GM23248 (cell line): ENCODE results near the gene ENG. TPM values are rescaled to one million over a fixed set of nuclear protein-coding genes. Genes with fewer than 3 reads are reported as not detected.

Experiments used
- DNase-seq: peaks from one replicate; pipeline ENCODE4 v3.0.0-alpha.2; 2015
- H2AFZ ChIP-seq: fragments of 200-600 bp; sonication (generic); 2 replicates; pipeline ENCODE4 v1.6.1; 2016; ENCODE audit warnings: antibody characterized with exemption
- H3F3A ChIP-seq: fragments of 200-600 bp; sonication (generic); 2 replicates; pipeline ENCODE4 v1.6.1; 2016; ENCODE audit warnings: mild to moderate bottlenecking, antibody characterized with exemption, mixed run types; ENCODE audit not compliant: insufficient read depth
- H3K27ac ChIP-seq: fragments of 200-600 bp; sonication (generic); 2 replicates; pipeline ENCODE4 v1.5.1; 2016; ENCODE audit warnings: mild to moderate bottlenecking
- H3K27me3 ChIP-seq: fragments of 200-600 bp; sonication (generic); replicated peaks from 2 replicates; pipeline ENCODE4 v1.6.1; 2016; ENCODE audit warnings: mild to moderate bottlenecking; ENCODE audit not compliant: insufficient read depth
- H3K36me3 ChIP-seq: fragments of 200-600 bp; sonication (generic); 2 replicates; pipeline ENCODE4 v1.6.1; 2016; ENCODE audit warnings: low read depth, mild to moderate bottlenecking
- H3K4me1 ChIP-seq: fragments of 200-600 bp; sonication (generic); 2 replicates; pipeline ENCODE4 v1.6.1; 2016; ENCODE audit warnings: mild to moderate bottlenecking; ENCODE audit not compliant: insufficient read depth
- H3K4me2 ChIP-seq: fragments of 200-600 bp; sonication (generic); one replicate; pipeline ENCODE4 v1.6.1; 2016; ENCODE audit warnings: mild to moderate bottlenecking; ENCODE audit not compliant: unreplicated experiment
- H3K4me3 ChIP-seq: fragments of 200-600 bp; sonication (generic); 2 replicates; pipeline ENCODE4 v1.5.1; 2016; ENCODE audit warnings: mild to moderate bottlenecking
- H3K79me2 ChIP-seq: fragments of 200-600 bp; sonication (generic); 2 replicates; pipeline ENCODE4 v1.6.1; 2016; ENCODE audit warnings: mild to moderate bottlenecking; ENCODE audit not compliant: insufficient read depth
- H3K9ac ChIP-seq: fragments of 200-600 bp; sonication (generic); 2 replicates; pipeline ENCODE4 v1.6.1; 2016; ENCODE audit warnings: mild to moderate bottlenecking
- H3K9me2 ChIP-seq: fragments of 200-600 bp; sonication (generic); 2 replicates; pipeline ENCODE4 v1.6.1; 2016; ENCODE audit warnings: mixed run types, mild to moderate bottlenecking, moderate library complexity; ENCODE audit not compliant: insufficient read depth
- H3K9me3 ChIP-seq: fragments of 200-600 bp; sonication (generic); one replicate; pipeline ENCODE4 v1.6.1; 2017; ENCODE audit warnings: low read depth
- H4K20me1 ChIP-seq: fragments of 200-600 bp; sonication (generic); 2 replicates; pipeline ENCODE4 v1.6.0; 2016; ENCODE audit not compliant: insufficient read depth
- EZH2 ChIP-seq: fragments of 200-600 bp; sonication (generic); IDR thresholded peaks from 2 replicates; pipeline ENCODE4 v1.6.1; 2018; ENCODE audit warnings: antibody characterized with exemption, mild to moderate bottlenecking; ENCODE audit not compliant: insufficient read depth, poor library complexity, severe bottlenecking
- EZH2phosphoT487 ChIP-seq: fragments of 200-600 bp; sonication (generic); IDR thresholded peaks from 2 replicates; pipeline ENCODE4 v1.6.1; 2018; ENCODE audit warnings: antibody characterized with exemption, moderate library complexity, mild to moderate bottlenecking, low read depth; ENCODE audit not compliant: insufficient read depth
- WGBS, 2 experiments: methylation state at CpG; one replicate each; pipeline ENCODE4 v1.1.6; 2015 to 2017; ENCODE audit warnings: low lambda C conversion rate in 2 of 2, low coverage in 1 of 2; ENCODE audit errors: missing lambda C conversion rate in 2 of 2; 5-methylcytosine and 5-hydroxymethylcytosine counted together
- in situ Hi-C: fragments of 300-500 bp; cut with MboI; formaldehyde crosslinking; loops from 2 replicates; pipeline ENCODE4 v1.15.0; 2020
- polyA plus RNA-seq: library from polyadenylated mRNA; unstranded; fragments of >200 nt; fragmentation: Nextera tagmentation; extraction: Ambion mirVana; gene quantifications from 2 replicates; pipeline ENCODE4 v1.2.1, GENCODE V29; 2016
- total RNA-seq: library from RNA; depleted of rRNA; stranded (reverse); fragments of >200 nt; shearing (Covaris generic); gene quantifications from 2 replicates; pipeline ENCODE4 v1.2.3, GENCODE V29; 2014

Gene ENG
- total and polyA plus RNA-seq, 2 experiments from 2014 or later: 54.5 to 226 TPM

GRCh38 chr9:127793093-127793708 is 61.3 kb downstream of the ENG start:
- no peak overlapping the region for H3K4me3 ChIP-seq

DNA sequence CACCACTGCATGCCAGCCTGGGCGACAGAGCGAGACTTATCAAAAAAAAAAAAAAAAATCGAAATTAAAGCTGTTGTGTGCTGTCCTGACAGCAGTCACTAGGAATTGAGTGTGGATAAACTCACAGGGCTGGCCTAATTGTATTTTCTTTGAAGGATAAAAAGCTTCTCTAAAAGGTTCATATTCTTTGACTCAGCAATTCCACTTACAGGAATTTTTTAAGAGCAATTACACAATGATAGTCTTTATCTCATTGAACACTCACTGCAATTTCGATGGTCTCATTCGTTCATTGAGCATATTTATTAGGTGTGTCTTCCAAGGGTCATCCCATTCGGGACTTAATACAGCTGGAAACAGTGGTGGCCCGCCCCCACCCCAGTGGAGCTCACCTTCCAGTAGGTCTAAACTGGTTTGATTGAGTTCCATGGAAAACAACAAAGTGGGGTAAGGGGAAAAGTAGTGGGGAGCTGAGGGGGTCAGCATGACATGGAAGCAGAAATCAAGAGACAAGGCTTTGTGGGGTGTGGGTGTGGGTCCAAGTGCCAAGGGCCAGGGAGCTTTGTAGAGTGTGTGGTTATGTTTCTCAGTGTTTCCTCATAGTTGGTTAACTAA is 61.9 kb downstream of the ENG start:
- no peak overlapping the region for H3K4me2 ChIP-seq
- H3K36me3 ChIP-seq: peaks cover 48% of the 10 kb centered on the region

More at GRCh38 chr9:127793093-127793708, 61.3 kb downstream of the ENG start:
- peaks cover 45% of the 10 kb centered on the region for H3K79me2 ChIP-seq
- no peaks in the 10 kb centered on the region for H3K9me2 ChIP-seq
- in situ Hi-C loops: no loop called here
- H4K20me1 ChIP-seq: no peaks in the 10 kb centered on the region
- H3K4me2 ChIP-seq: no peak overlapping the region
- no peak overlapping the region for H2AFZ ChIP-seq
- 76 to 80% methylated on average over 8 of the region's 8 CpGs for WGBS, 2 experiments
- peaks cover 13% of the 10 kb centered on the region for H3F3A ChIP-seq
- no peak overlapping the region for H3K9ac ChIP-seq
- TF ChIP-seq EZH2: no peak
- TF ChIP-seq EZH2phosphoT487: no peak
- no peaks in the 10 kb centered on the region for H3K27me3 ChIP-seq
- DNase-seq: no peak
- peaks cover 41% of the 10 kb centered on the region for H3K36me3 ChIP-seq
- no peaks in the 10 kb centered on the region for H3K4me1 ChIP-seq
- H3K27ac ChIP-seq: no peak overlapping the region
- no peaks in the 10 kb centered on the region for H3K9me3 ChIP-seq

DNA sequence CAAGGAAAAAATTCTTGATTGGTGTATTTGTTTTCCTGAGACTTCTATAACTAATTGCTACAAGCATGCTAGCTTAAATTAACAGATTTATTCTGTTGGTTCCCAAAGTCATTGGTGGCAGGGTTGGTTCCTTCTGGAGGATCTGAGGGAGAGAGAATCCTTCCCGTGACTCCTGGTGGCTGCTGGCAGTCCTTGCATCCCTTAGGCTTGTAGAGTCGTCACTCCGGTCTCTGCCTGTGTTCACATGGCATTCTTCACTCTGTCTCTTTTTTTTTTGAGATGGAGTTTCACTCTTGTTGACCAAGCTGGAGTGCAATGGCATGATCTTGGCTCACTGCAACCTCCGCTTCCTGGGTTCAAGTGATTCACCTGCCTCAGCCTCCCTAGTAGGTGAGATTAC is 63.4 kb downstream of the ENG start:
- peaks cover 52% of the 10 kb centered on the region for H3K36me3 ChIP-seq
- WGBS, 2 experiments: 70 to 72% methylated on average over 4 of the region's 4 CpGs

More for the DNA sequence above, 61.9 kb downstream of the ENG start:
- WGBS, 2 experiments: 58 to 65% methylated on average over 7 of the region's 7 CpGs
- in situ Hi-C loops: no loop called here
- no peak for TF ChIP-seq EZH2phosphoT487
- TF ChIP-seq EZH2: no peak
- no peaks in the 10 kb centered on the region for H3K9me2 ChIP-seq
- no peaks in the 10 kb centered on the region for H3K27me3 ChIP-seq
- peaks cover under 1% of the 10 kb centered on the region; the same call in 1 of the 2 replicates for H4K20me1 ChIP-seq
- no peaks in the 10 kb centered on the region; the same call in 1 of the 2 replicates for H3K4me1 ChIP-seq
- no peak overlapping the region for H2AFZ ChIP-seq
- H3K27ac ChIP-seq: no peak overlapping the region
- no peaks in the 10 kb centered on the region for H3K9me3 ChIP-seq
- no peak for DNase-seq
- H3K79me2 ChIP-seq: peaks cover 52% of the 10 kb centered on the region
- H3F3A ChIP-seq: peaks cover 15% of the 10 kb centered on the region
- H3K4me3 ChIP-seq: no peak overlapping the region
- no peak overlapping the region for H3K9ac ChIP-seq

DNA sequence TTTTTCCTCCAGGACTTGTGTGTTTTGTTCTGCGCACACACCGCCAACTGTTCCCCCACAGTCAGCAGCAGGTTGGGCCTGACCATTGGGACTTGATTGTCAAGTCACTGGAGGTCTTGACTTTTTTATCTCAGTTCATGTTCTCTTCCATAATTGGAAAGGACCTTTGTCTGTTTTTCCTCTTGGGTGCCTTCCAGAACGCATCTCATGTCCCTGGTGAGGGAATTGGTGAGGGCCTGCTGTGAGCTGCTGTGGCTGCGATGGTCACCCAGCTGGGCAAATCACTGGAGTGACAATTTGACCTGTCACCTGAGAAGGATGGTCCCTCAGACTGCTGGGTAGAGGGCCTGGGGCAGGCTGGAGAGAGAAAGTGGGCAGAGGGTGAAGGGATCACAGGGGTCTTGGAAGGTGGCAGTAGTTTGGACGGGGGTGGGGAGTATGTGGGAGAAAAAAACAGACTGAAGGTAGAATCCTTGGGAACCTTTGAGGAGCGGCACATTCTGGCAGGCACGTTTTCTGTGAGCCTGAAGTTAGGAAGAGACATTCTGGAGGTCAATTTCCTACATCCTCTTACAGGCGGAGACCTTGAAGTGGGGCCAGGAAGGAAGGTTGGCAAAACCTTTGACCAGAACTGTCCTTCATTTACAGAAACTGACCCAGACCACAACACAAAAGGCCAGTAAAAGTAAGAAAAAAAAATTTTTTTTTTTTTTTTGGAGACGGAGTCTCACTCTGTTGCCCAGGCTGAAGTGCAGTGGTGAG is 64.2 kb downstream of the ENG start:
- peaks cover 7% of the 10 kb centered on the region; the same call in 1 of the 2 replicates for H4K20me1 ChIP-seq

More for the DNA sequence above, 63.4 kb downstream of the ENG start:
- in situ Hi-C loops: no loop called here
- Histone ChIP-seq H3K27ac (no peak overlapping the region), H3K9me2 (no peaks in the 10 kb centered on the region), H3F3A (peaks cover 25% of the 10 kb centered on the region), H4K20me1 (peaks cover 7% of the 10 kb centered on the region; the same call in 1 of the 2 replicates), H3K4me3 (no peak overlapping the region), H3K79me2 (peaks cover 66% of the 10 kb centered on the region), H3K4me2 (no peak overlapping the region), H3K4me1 (peaks cover 6% of the 10 kb centered on the region; the same call in 1 of the 2 replicates), H3K9me3 (no peaks in the 10 kb centered on the region), H3K9ac (no peak overlapping the region), H2AFZ (no peak overlapping the region), H3K27me3 (no peaks in the 10 kb centered on the region)
- no peak for DNase-seq
- TF ChIP-seq EZH2phosphoT487 (no peak), EZH2 (no peak)

More for the DNA sequence above, 64.2 kb downstream of the ENG start:
- H3K27ac ChIP-seq: no peak overlapping the region
- H3K9ac ChIP-seq: no peak overlapping the region
- peaks cover 68% of the 10 kb centered on the region for H3K79me2 ChIP-seq
- H3K4me2 ChIP-seq: no peak overlapping the region
- no peak for DNase-seq
- H3K9me2 ChIP-seq: no peaks in the 10 kb centered on the region
- no peak overlapping the region for H2AFZ ChIP-seq
- WGBS, 2 experiments: 90 to 91% methylated on average over 9 of the region's 9 CpGs
- H3F3A ChIP-seq: peaks cover 25% of the 10 kb centered on the region
- peaks cover 52% of the 10 kb centered on the region for H3K36me3 ChIP-seq
- H3K27me3 ChIP-seq: no peaks in the 10 kb centered on the region
- H3K4me3 ChIP-seq: no peak overlapping the region
- no peaks in the 10 kb centered on the region for H3K9me3 ChIP-seq
- peaks cover 6% of the 10 kb centered on the region; the same call in 1 of the 2 replicates for H3K4me1 ChIP-seq
- TF ChIP-seq EZH2phosphoT487: no peak
- no peak for TF ChIP-seq EZH2
- in situ Hi-C loops: no loop called here
